HepG2 (cell line): ENCODE results near the gene HDAC5. TPM values are rescaled to one million over a fixed set of nuclear protein-coding genes. Genes with fewer than 3 reads are reported as not detected.

Experiments
- CHCHD3 ChIP-seq: sonication (generic); formaldehyde crosslinking; IDR thresholded peaks from 2 replicates; pipeline ENCODE4 v1.8.0; 2022; ENCODE audit warnings: mild to moderate bottlenecking, missing genetic modification reagents, moderate library complexity
- DPF2 ChIP-seq: sonication (generic); formaldehyde crosslinking; IDR thresholded peaks from 2 replicates; pipeline ENCODE4 v1.4.0; 2020; ENCODE audit warnings: mild to moderate bottlenecking, low read depth, missing genetic modification reagents, borderline replicate concordance
- ESRRA ChIP-seq: sonication (generic); formaldehyde crosslinking; IDR thresholded peaks from 2 replicates; pipeline ENCODE4 v1.5.1; 2020; ENCODE audit warnings: mild to moderate bottlenecking, low read depth, missing genetic modification reagents
- ISX ChIP-seq: sonication (generic); formaldehyde crosslinking; conservative IDR thresholded peaks from 2 replicates; pipeline ENCODE4 v1.5.0; 2020; ENCODE audit warnings: missing genetic modification reagents
- KDM5B ChIP-seq: sonication (generic); formaldehyde crosslinking; IDR thresholded peaks from 2 replicates; pipeline ENCODE4 v1.4.0; 2020; ENCODE audit warnings: missing genetic modification reagents, mild to moderate bottlenecking, borderline replicate concordance
- NFE2 ChIP-seq: sonication (generic); formaldehyde crosslinking; IDR thresholded peaks from 2 replicates; pipeline ENCODE4 v1.4.0; 2020; ENCODE audit warnings: missing genetic modification reagents
- NR3C1 ChIP-seq: sonication (generic); formaldehyde crosslinking; IDR thresholded peaks from 2 replicates; pipeline ENCODE4 v1.4.0; 2020; ENCODE audit warnings: missing genetic modification reagents
- PLRG1 ChIP-seq: fragments of 450-650 bp; conservative IDR thresholded peaks from 2 replicates; pipeline ENCODE4 v1.6.1; 2016
- POLR2A ChIP-seq, 2 experiments: IDR thresholded peaks; 2 replicates each; pipeline ENCODE4 v1.6.1; 2011; ENCODE audit warnings: low read depth in 2 of 2, low read length in 2 of 2, mild to moderate bottlenecking in 1 of 2, moderate library complexity in 1 of 2; ENCODE audit not compliant: insufficient read depth in 1 of 2
- SOX5 ChIP-seq: IDR thresholded peaks from 2 replicates; pipeline ENCODE4 v1.6.1; 2016; ENCODE audit warnings: borderline replicate concordance
- TOE1 ChIP-seq: sonication (generic); formaldehyde crosslinking; IDR thresholded peaks from 2 replicates; pipeline ENCODE4 v1.4.0; 2020; ENCODE audit warnings: mild to moderate bottlenecking, missing genetic modification reagents
- ZBTB21 ChIP-seq: sonication (generic); formaldehyde crosslinking; IDR thresholded peaks from 2 replicates; pipeline ENCODE4 v1.4.0; 2020; ENCODE audit warnings: missing genetic modification reagents
- ZNF260 ChIP-seq: sonication (generic); formaldehyde crosslinking; IDR thresholded peaks from 2 replicates; pipeline ENCODE4 v1.4.0; 2020; ENCODE audit warnings: missing genetic modification reagents, low read depth, mild to moderate bottlenecking, borderline replicate concordance
- ZNF331 ChIP-seq: sonication (generic); formaldehyde crosslinking; IDR thresholded peaks from 2 replicates; pipeline ENCODE4 v1.4.0; 2020; ENCODE audit warnings: missing genetic modification reagents
- ZNF510 ChIP-seq: sonication (generic); formaldehyde crosslinking; IDR thresholded peaks from 2 replicates; pipeline ENCODE4 v1.4.0; 2020; ENCODE audit warnings: low read depth, mild to moderate bottlenecking, missing genetic modification reagents
- ZNF570 ChIP-seq: sonication (generic); formaldehyde crosslinking; IDR thresholded peaks from 2 replicates; pipeline ENCODE4 v1.4.0; 2020; ENCODE audit warnings: mild to moderate bottlenecking, missing genetic modification reagents, borderline replicate concordance
- ZNF652 ChIP-seq: IDR thresholded peaks from 2 replicates; pipeline ENCODE4 v1.6.1; 2016; ENCODE audit warnings: low read depth, borderline replicate concordance
- polyA plus RNA-seq, 8 experiments: library from polyadenylated mRNA; depleted of rRNA in 3 of 8; stranded (reverse) in 7 of 8; unstranded in 1 of 8; fragments of >200 nt; fragmentation: Illumina TruSeq in 4 of 8; extraction: Trizol in 4 of 8; gene quantifications; 2 replicates each; pipeline versions ENCODE4 v1.2.1 to v1.2.3, GENCODE V29; 2011 to 2016; ENCODE audit warnings: low read depth in 4 of 8, missing spikeins in 1 of 8, mixed read lengths in 1 of 8; ENCODE audit not compliant: insufficient read depth in 1 of 8
- total RNA-seq, 5 experiments: library from RNA; depleted of rRNA; stranded (reverse); fragments of >200 nt; fragmentation: Illumina TruSeq; extraction: Trizol; gene quantifications; 2 replicates each; pipeline ENCODE4 v1.2.3, GENCODE V29; 2016; ENCODE audit warnings: low read depth in 1 of 5
- TF ChIP-seq, protein P1 (sequence below): sonication (generic); formaldehyde crosslinking; IDR thresholded peaks from 2 replicates; pipeline ENCODE4 v1.4.0; 2020; ENCODE audit warnings: missing genetic modification reagents; ENCODE audit errors: not compliant biosample characterization
- TF ChIP-seq, protein P2 (sequence below): sonication (generic); formaldehyde crosslinking; IDR thresholded peaks from 2 replicates; pipeline ENCODE4 v1.5.0; 2020; ENCODE audit warnings: mild to moderate bottlenecking, missing genetic modification reagents, borderline replicate concordance
- TF ChIP-seq, protein P3 (sequence below): sonication (generic); formaldehyde crosslinking; IDR thresholded peaks from 2 replicates; pipeline ENCODE4 v1.4.0; 2020; ENCODE audit warnings: missing genetic modification reagents
- TF ChIP-seq, protein P4 (sequence below): sonication (generic); formaldehyde crosslinking; IDR thresholded peaks from 2 replicates; pipeline ENCODE4 v1.4.0; 2020; ENCODE audit warnings: missing genetic modification reagents

Gene HDAC5
- total and polyA plus RNA-seq, 2 of the 13 experiments (the other 11 are each of a cell fraction or from before 2014, with no cell fraction given), result 46.4 to 85.4 TPM

DNA sequence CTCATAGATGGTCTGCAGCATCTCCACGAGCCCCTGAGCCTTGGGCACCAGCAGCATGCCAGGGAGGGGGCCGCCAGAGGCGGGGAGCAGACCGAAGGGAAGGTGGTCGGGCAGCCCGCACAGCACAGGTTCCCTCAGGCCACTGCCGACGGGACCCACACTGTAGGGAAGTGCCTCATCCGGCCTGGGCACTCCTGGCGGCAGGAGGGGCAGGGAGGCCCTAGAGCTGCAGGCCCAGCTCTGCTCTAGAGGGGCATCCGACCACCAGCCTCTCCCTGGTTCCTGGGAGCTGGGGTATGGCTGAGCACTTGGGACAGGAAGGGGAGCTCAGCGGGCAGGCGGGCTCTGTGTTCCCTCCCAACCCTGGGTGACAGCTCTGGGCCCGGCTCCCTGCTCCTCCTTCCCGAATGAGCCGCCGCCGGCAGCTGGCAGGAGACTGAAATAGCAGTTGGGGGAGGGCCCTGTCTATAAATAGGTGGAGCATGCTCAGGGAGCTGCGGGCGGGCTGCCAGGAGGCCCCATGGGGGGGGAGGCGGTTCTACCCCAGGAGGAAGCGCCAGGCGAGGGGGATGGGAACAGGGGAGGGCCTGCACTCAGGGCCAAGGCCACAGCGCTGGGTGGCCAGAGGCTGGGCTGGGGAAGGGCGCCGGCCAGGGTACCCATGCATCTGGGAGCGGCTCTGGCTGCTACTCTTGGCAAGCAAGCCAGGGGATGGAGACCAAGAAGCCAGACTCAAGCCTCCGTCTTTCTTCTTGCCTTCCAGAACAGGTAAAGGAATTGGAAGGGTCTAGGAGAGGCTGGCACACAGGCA is 12.4 kb downstream of the HDAC5 start (continued):
- TF ChIP-seq ZNF652 (CRISPR knock-in tag), result peak; percentile 53; the same call in 1 of the 2 replicates
- TF ChIP-seq CHCHD3 (CRISPR knock-in tag), result 0 out of 2 replicates have a peak, but pooled peaks have one; percentile 10
- peak; percentile 89; the same call in 1 of the 2 replicates for TF ChIP-seq SOX5 (CRISPR knock-in tag)
- TF ChIP-seq ZNF331 (CRISPR knock-in tag), result peak; percentile 97
- peak; percentile 98 for TF ChIP-seq DPF2 (CRISPR knock-in tag)
- no peak for TF ChIP-seq ZNF570 (CRISPR knock-in tag)
- TF ChIP-seq, protein P1, sequence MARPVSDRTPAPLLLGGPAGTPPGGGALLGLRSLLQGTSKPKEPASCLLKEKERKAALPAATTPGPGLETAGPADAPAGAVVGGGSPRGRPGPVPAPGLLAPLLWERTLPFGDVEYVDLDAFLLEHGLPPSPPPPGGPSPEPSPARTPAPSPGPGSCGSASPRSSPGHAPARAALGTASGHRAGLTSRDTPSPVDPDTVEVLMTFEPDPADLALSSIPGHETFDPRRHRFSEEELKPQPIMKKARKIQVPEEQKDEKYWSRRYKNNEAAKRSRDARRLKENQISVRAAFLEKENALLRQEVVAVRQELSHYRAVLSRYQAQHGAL (CRISPR knock-in tag), result no peak
- TF ChIP-seq ESRRA (CRISPR knock-in tag), result peak; percentile 94
- no peak for TF ChIP-seq NR3C1 (CRISPR knock-in tag)
- TF ChIP-seq NFE2 (CRISPR knock-in tag), result no peak
- TF ChIP-seq ZNF510 (CRISPR knock-in tag), result peak; percentile 91; the same call in 1 of the 2 replicates
- TF ChIP-seq, protein P2, sequence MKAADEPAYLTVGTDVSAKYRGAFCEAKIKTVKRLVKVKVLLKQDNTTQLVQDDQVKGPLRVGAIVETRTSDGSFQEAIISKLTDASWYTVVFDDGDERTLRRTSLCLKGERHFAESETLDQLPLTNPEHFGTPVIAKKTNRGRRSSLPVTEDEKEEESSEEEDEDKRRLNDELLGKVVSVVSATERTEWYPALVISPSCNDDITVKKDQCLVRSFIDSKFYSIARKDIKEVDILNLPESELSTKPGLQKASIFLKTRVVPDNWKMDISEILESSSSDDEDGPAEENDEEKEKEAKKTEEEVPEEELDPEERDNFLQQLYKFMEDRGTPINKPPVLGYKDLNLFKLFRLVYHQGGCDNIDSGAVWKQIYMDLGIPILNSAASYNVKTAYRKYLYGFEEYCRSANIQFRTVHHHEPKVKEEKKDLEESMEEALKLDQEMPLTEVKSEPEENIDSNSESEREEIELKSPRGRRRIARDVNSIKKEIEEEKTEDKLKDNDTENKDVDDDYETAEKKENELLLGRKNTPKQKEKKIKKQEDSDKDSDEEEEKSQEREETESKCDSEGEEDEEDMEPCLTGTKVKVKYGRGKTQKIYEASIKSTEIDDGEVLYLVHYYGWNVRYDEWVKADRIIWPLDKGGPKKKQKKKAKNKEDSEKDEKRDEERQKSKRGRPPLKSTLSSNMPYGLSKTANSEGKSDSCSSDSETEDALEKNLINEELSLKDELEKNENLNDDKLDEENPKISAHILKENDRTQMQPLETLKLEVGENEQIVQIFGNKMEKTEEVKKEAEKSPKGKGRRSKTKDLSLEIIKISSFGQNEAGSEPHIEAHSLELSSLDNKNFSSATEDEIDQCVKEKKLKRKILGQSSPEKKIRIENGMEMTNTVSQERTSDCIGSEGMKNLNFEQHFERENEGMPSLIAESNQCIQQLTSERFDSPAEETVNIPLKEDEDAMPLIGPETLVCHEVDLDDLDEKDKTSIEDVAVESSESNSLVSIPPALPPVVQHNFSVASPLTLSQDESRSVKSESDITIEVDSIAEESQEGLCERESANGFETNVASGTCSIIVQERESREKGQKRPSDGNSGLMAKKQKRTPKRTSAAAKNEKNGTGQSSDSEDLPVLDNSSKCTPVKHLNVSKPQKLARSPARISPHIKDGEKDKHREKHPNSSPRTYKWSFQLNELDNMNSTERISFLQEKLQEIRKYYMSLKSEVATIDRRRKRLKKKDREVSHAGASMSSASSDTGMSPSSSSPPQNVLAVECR, result peak; percentile 98
- no peak for TF ChIP-seq ISX (CRISPR knock-in tag)
- TF ChIP-seq, protein P3, sequence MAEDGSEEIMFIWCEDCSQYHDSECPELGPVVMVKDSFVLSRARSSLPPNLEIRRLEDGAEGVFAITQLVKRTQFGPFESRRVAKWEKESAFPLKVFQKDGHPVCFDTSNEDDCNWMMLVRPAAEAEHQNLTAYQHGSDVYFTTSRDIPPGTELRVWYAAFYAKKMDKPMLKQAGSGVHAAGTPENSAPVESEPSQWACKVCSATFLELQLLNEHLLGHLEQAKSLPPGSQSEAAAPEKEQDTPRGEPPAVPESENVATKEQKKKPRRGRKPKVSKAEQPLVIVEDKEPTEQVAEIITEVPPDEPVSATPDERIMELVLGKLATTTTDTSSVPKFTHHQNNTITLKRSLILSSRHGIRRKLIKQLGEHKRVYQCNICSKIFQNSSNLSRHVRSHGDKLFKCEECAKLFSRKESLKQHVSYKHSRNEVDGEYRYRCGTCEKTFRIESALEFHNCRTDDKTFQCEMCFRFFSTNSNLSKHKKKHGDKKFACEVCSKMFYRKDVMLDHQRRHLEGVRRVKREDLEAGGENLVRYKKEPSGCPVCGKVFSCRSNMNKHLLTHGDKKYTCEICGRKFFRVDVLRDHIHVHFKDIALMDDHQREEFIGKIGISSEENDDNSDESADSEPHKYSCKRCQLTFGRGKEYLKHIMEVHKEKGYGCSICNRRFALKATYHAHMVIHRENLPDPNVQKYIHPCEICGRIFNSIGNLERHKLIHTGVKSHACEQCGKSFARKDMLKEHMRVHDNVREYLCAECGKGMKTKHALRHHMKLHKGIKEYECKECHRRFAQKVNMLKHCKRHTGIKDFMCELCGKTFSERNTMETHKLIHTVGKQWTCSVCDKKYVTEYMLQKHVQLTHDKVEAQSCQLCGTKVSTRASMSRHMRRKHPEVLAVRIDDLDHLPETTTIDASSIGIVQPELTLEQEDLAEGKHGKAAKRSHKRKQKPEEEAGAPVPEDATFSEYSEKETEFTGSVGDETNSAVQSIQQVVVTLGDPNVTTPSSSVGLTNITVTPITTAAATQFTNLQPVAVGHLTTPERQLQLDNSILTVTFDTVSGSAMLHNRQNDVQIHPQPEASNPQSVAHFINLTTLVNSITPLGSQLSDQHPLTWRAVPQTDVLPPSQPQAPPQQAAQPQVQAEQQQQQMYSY (CRISPR knock-in tag), result no peak
- peak; percentile 65 for TF ChIP-seq ZBTB21
- TF ChIP-seq PLRG1, result no peak
- TF ChIP-seq KDM5B (CRISPR knock-in tag), result peak; percentile 95
- TF ChIP-seq, protein P4, sequence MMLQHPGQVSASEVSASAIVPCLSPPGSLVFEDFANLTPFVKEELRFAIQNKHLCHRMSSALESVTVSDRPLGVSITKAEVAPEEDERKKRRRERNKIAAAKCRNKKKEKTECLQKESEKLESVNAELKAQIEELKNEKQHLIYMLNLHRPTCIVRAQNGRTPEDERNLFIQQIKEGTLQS (CRISPR knock-in tag), result no peak; the same call in 1 of the 2 replicates
- 0 out of 2 replicates have a peak, but pooled peaks have one; percentile 39 for TF ChIP-seq TOE1 (CRISPR knock-in tag)
- TF ChIP-seq ZNF260 (CRISPR knock-in tag), result no peak
- TF ChIP-seq POLR2A (IDR thresholded peaks at IDR 0.05; ENCODE audit: insufficient read depth in 1 of 2, low read depth in 2 of 2, low read length in 2 of 2), result peak; percentile 92 to 94
